Activated CD8-positive, alpha-beta T cell treated with anti-CD3 and anti-CD28 coated beads for 36 hours (primary cell): ENCODE measurements around the gene TRIM47. TPM values are rescaled to one million over a fixed set of nuclear protein-coding genes. Genes with fewer than 3 reads are reported as not detected.
"Not testable (repeated sequence)": the region's sequence is repeated elsewhere in the genome, so short reads cannot be mapped to it uniquely, and the experiment has no call there.

Experiments
- ATAC-seq: fragments of 200-7000 bp; cut with Tn5 transposase; one replicate; pipeline ENCODE4 v1.10.0; 2021; ENCODE audit warnings: mild to moderate bottlenecking, moderate library complexity
- CTCF ChIA-PET: fragments of 350-600 bp; sonication (Branson Sonifier 250); formaldehyde crosslinking; loops from one replicate; lab custom pipeline; 2021; ENCODE audit warnings: antibody characterized with exemption; lab: Charles Lee
- POLR2A ChIA-PET: fragments of 350-600 bp; sonication (Branson Sonifier 250); formaldehyde crosslinking; loops from one replicate; lab custom pipeline; 2021; ENCODE audit warnings: antibody characterized with exemption; lab: Charles Lee
- DNase-seq: peaks from one replicate; pipeline ENCODE4 v3.0.0-alpha.2; 2020
- H3K27ac Mint-ChIP-seq: one replicate; pipeline ENCODE4 v1.8.0; 2021; ENCODE audit warnings: mild to moderate bottlenecking, mixed read lengths
- H3K27me3 Mint-ChIP-seq: one replicate; pipeline ENCODE4 v1.8.0; 2021; ENCODE audit warnings: mixed read lengths
- H3K36me3 Mint-ChIP-seq: one replicate; pipeline ENCODE4 v1.8.0; 2021; ENCODE audit warnings: low read depth, mixed read lengths
- H3K4me1 Mint-ChIP-seq: one replicate; pipeline ENCODE4 v1.8.0; 2021; ENCODE audit warnings: low read depth, mixed read lengths
- H3K4me3 Mint-ChIP-seq: one replicate; pipeline ENCODE4 v1.8.0; 2021; ENCODE audit warnings: mild to moderate bottlenecking, moderate library complexity, mixed read lengths
- H3K9me3 Mint-ChIP-seq: one replicate; pipeline ENCODE4 v1.8.0; 2021; ENCODE audit warnings: mixed read lengths
- intact Hi-C: fragments of 100-400 bp; cut with micrococcal nuclease; formaldehyde crosslinking; loops from one replicate; pipeline ENCODE4 v1.10.0; 2022
- total RNA-seq, 2 experiments: library from RNA; stranded (reverse); gene quantifications; one replicate each; pipeline ENCODE4 v1.2.3, GENCODE V29; 2021
- TF ChIP-seq, protein P1 (sequence below): fragments of 200-600 bp; IDR thresholded peaks from one replicate; pipeline ENCODE4 v1.8.0; 2022; ENCODE audit warnings: antibody characterized with exemption, mild to moderate bottlenecking

TRIM47 gene
- total RNA-seq, 2 experiments from 2014 or later = 16.6 to 16.8 TPM

DNA sequence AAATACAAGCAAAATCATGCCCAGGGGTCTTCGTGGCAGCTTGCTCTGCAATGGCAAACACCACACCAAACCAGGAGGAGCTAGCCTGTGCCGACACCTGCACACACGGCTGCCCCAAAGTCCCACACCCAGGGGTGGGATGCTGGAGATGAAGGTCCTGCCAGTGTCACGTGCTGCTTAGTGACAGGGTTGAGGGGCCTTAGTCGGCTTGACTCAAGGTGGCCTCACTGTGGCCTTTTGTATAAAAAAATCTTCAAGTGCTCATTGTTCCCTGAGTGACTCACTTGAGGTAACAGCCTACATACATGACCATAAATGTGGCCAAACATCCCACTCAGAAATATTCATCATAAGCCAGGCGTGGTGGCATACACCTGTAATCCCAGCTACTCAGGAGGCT lies 11.1 kb upstream of the TRIM47 start:
- Mint-ChIP-seq H3K9me3 (no peaks in the 10 kb centered on the region), H3K4me1 (peaks cover 13% of the 10 kb centered on the region)

DNA sequence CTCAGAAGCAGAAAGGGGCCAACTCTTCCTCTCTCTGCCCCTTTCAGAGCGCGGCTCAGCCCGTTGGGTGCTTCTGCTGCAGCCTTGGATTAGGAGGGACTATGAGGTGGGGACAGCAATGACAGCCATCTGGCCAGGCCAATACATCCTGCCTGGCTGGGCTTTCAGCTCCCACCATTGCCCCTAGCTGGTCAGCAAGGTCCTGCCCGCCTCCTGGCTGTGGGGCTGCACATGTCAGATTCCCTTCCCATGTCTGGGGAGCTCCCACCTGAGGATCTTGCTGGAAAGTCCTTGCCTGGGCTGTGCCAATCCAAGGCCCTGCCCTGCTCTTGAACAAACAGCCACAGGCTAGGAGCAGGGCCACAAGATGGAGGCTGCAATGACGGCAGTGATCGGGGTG lies 10.1 kb upstream of the TRIM47 start:
- intact Hi-C loops = no loop called here
- Mint-ChIP-seq H3K27ac (no peak overlapping the region), H3K27me3 (no peaks in the 10 kb centered on the region), H3K4me3 (no peak overlapping the region), H3K9me3 (no peaks in the 10 kb centered on the region), H3K36me3 (peaks cover 7% of the 10 kb centered on the region), H3K4me1 (peaks cover 8% of the 10 kb centered on the region)
- no peak for ATAC-seq
- CTCF ChIA-PET = interaction anchor here (0.6 to 1.1 kb wide), 3 partner anchors 11 to 126 kb away, joined by 3 to 4 read pairs (median 3); no protein-coding TSS in a partner anchor
- POLR2A ChIA-PET = no interaction called here
- no peak for DNase-seq
- TF ChIP-seq, protein P1, sequence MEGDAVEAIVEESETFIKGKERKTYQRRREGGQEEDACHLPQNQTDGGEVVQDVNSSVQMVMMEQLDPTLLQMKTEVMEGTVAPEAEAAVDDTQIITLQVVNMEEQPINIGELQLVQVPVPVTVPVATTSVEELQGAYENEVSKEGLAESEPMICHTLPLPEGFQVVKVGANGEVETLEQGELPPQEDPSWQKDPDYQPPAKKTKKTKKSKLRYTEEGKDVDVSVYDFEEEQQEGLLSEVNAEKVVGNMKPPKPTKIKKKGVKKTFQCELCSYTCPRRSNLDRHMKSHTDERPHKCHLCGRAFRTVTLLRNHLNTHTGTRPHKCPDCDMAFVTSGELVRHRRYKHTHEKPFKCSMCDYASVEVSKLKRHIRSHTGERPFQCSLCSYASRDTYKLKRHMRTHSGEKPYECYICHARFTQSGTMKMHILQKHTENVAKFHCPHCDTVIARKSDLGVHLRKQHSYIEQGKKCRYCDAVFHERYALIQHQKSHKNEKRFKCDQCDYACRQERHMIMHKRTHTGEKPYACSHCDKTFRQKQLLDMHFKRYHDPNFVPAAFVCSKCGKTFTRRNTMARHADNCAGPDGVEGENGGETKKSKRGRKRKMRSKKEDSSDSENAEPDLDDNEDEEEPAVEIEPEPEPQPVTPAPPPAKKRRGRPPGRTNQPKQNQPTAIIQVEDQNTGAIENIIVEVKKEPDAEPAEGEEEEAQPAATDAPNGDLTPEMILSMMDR = no peak

More for the DNA sequence above, 11.1 kb upstream of the TRIM47 start:
- Mint-ChIP-seq H3K4me3 (no peak overlapping the region), H3K27ac (peak overlapping the region; percentile 46), H3K36me3 (peaks cover 10% of the 10 kb centered on the region), H3K27me3 (no peaks in the 10 kb centered on the region)
- ChIA-PET CTCF (interaction anchor here (0.6 to 9.8 kb wide), 5 partner anchors 8 to 107 kb away, joined by 3 to 78 read pairs (median 3); partner anchors contain the start of gene TRIM47), POLR2A (interaction anchor here (1.0 to 1.1 kb wide), 3 partner anchors 9 to 11 kb away, joined by 3 read pairs; partner anchors contain the start of gene TRIM47)
- peak; percentile 71 for ATAC-seq
- TF ChIP-seq, protein P1 = no peak
- peak; percentile 24 for DNase-seq
- intact Hi-C loops = no loop called here

DNA sequence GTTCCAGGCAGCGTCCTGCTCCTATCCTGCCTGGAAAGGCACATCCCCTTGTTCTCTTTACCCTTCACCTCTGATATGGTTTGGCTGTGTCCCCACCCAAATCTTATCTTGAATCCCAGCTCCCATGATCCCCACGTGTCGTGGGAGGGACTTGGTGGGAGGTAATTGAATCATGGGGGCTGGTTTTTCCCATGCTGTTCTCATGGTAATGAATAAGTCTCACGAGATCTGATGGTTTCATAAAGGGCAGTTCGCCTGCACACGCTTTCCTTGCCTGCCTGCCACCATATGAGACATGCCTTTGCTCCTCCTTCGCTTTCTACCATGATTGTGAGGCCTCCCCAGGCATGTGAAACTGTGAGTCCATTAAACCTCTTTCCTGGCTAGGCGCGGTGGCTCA lies 7.5 kb upstream of the TRIM47 start:
- DNase-seq, H3K36me3 Mint-ChIP-seq, H3K27ac Mint-ChIP-seq, H3K9me3 Mint-ChIP-seq, H3K27me3 Mint-ChIP-seq, ATAC-seq, intact Hi-C loops, H3K4me3 Mint-ChIP-seq: not testable (repeated sequence)
- peaks cover 11% of the 10 kb centered on the region for H3K4me1 Mint-ChIP-seq
- CTCF ChIA-PET = interaction anchor here (2.2 kb wide), 1 partner anchor 24 kb away, joined by 8 read pairs; no protein-coding TSS in a partner anchor
- POLR2A ChIA-PET = interaction anchor here (1.2 kb wide), 2 partner anchors 9 to 10 kb away, joined by 3 to 4 read pairs; no protein-coding TSS in a partner anchor

DNA sequence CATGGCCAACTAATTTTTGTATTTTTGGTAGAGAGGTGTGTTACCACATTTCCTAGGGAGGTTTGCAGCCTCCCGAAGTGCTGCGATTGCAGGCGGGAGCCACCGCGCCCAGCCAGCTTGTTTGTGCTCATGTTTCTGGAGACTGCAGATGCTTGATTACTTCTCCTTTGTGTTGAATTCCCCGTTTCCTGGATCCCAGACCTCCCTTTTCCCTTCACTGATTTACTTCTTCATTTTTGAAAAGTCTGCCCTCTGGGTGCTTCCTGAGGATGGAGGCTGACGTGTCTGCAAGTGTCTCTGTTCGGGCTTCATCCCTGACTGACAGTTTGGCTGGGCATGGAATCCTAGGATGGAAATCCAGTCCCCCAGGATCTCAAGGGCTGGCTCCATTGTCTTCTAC lies 7.0 kb upstream of the TRIM47 start:
- TF ChIP-seq, protein P1 = no peak
- no peak for DNase-seq
- no peaks in the 10 kb centered on the region for H3K27me3 Mint-ChIP-seq
- no peak overlapping the region for H3K27ac Mint-ChIP-seq
- peaks cover 9% of the 10 kb centered on the region for H3K4me1 Mint-ChIP-seq
- no peak for ATAC-seq
- CTCF ChIA-PET = interaction anchor here (2.2 kb wide), 1 partner anchor 24 kb away, joined by 8 read pairs; no protein-coding TSS in a partner anchor
- H3K9me3 Mint-ChIP-seq = no peaks in the 10 kb centered on the region
- POLR2A ChIA-PET = interaction anchor here (1.2 kb wide), 2 partner anchors 8 to 10 kb away, joined by 3 to 4 read pairs; no protein-coding TSS in a partner anchor
- H3K4me3 Mint-ChIP-seq = no peak overlapping the region
- H3K36me3 Mint-ChIP-seq = peaks cover 2% of the 10 kb centered on the region
- intact Hi-C loops = no loop called here

DNA sequence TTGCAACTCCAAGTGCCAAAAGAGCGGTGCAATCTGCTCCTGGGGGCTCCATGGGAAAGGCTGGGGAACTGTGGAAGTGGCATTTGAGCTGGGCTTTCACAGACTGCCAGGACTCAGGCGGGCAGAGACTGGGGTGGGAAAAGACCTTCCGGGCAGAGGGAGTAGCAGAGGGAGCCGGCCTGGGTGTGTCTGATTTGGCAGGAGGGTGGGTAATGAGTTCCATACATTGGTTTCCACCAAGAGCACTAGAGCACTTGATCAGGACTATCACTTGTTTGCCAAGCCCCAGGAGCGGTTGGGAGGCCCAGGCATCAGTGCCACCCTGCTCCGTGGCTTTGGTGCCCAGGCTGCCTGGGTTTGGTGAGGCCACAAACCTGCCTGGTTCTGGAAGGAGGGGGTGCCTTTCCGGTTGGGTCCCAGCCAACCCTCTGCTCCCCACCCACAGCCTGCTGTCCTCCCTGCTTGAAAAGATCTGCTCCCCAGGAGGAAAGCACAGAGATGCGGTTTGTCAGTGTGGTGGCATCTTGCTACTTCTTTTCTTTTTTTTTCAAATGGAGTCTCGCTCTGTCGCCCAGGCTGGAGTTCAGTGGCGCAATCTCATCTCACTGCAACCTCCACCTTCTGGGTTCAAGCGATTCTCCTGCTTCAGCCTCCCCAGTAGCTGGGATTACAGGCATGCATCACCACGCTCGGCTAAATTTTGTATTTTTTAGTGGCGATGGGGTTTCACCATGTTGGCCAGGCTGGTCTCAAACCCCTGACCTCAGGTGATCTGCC lies 3.5 kb upstream of the TRIM47 start:
- no peaks in the 10 kb centered on the region for H3K36me3 Mint-ChIP-seq
- H3K9me3 Mint-ChIP-seq = no peaks in the 10 kb centered on the region
- intact Hi-C loops = no loop called here
- H3K4me1 Mint-ChIP-seq = peaks cover 8% of the 10 kb centered on the region
- TF ChIP-seq, protein P1 = no peak
- DNase-seq (no peak), ATAC-seq (no peak)
- H3K27ac Mint-ChIP-seq = no peak overlapping the region
- ChIA-PET POLR2A (interaction anchor here (1.8 kb wide), 1 partner anchor 14 kb away, joined by 8 read pairs; the partner anchor contains the start of gene TRIM65), CTCF (interaction anchor here (0.9 to 3.9 kb wide), 8 partner anchors 8 to 132 kb away, joined by 3 to 34 read pairs (median 6); partner anchors contain the start of gene TRIM65)
- H3K4me3 Mint-ChIP-seq = no peak overlapping the region
- no peaks in the 10 kb centered on the region for H3K27me3 Mint-ChIP-seq
